ENCODE measurements around the gene HLA-E. TPM values are rescaled to one million over a fixed set of nuclear protein-coding genes. Genes with fewer than 3 reads are reported as not detected.
A peak's percentile ranks its signal among the peaks of the same experiment; 100 is the strongest.
"Not testable (repeated sequence)": the region's sequence is repeated elsewhere in the genome, so short reads cannot be mapped to it uniquely, and the experiment has no call there.

HLA-E gene
- total RNA-seq, 2 experiments from 2014 or later, result 757 to 767 TPM

DNA sequence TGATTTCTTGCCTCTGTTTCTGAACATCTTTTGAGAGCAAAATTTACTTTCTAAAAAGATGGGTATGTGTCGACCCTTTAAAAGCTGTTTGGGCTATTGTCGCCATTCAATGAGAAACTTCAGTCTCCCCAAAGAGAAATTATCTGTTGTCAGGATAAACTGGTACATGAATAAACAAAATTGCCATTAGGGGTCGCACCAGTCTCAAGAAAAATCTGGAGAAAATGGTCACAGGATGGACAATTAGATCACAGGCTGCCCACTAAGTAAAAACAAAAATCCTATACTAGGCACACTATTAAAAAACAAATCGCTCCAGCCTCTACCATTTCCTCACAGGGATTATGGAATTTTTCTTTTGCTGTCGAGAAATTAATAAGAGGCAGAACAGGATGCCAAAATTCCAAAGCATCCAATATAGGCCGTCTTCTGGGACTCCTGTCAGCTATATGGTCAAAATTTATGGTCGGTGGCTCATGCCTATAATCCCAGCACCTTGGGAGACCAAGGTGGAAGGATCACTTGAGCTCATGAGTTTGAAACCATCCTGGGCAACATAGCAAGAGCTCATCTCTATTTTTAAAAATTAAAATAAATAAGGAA is 5.5 kb upstream of the HLA-E start:
- no peaks in the 10 kb centered on the region for H3K9me3 Mint-ChIP-seq
- H3K36me3 Mint-ChIP-seq (ENCODE audit: low read depth), result no peaks in the 10 kb centered on the region
- H3K27ac Mint-ChIP-seq, result no peak overlapping the region
- H3K4me1 Mint-ChIP-seq, result peaks cover 35% of the 10 kb centered on the region
- H3K4me3 Mint-ChIP-seq, result no peak overlapping the region
- ChIA-PET CTCF (interaction anchor here (0.6 to 7.3 kb wide), 25 partner anchors 9 to 246 kb away, joined by 3 to 267 read pairs (median 5); partner anchors contain the start of genes ABCF1, DHX16 and PRR3), POLR2A (interaction anchor here (0.7 to 5.6 kb wide), 8 partner anchors 9 to 114 kb away, joined by 3 to 45 read pairs (median 4); partner anchors contain the start of gene PRR3)
- H3K27me3 Mint-ChIP-seq, result peaks cover 60% of the 10 kb centered on the region
- DNase-seq, result no peak

DNA sequence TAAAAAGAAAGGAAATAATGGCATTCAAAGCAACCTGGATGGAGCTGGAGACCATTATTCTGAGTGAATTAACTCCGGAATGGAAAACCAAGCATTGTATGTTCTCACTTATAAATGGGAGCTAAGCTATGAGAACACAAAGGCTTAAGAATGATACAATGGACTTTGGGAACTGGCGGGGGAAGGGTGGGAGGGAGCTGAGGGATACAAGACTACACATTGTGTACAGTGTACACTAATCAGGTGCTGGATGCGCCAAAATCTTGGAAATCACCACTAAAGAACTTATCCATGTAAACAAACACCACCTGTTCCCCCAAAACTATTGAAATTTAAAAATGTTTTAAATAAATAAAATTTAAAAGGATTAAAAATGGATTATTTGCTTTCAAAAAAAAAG is 4.1 kb upstream of the HLA-E start:
- H3K4me3 Mint-ChIP-seq, result no peak overlapping the region

DNA sequence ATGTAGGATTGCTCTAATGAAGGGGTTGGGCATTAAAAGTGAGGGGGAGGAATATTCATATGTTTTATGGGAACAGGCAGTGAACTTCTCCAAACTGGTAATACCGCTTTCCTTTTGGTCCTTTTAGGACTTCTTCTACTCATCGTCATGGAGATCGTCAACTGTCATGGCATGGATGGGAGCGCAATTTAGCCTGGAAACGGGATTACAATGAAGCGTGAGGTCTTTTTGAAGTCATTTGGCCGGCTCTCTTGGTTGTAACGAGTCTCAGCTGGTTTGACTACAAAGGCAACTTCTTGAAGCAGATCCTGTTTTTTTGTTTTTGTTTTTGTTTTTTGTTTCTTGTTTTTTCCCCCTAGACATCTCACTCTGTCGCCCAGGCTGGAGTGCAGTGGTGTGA is 1.4 kb upstream of the HLA-E start:
- Mint-ChIP-seq H3K4me3 (no peak overlapping the region), H3K4me1 (peaks cover 40% of the 10 kb centered on the region), H3K9me3 (no peaks in the 10 kb centered on the region), H3K27ac (peak overlapping the region; percentile 57), H3K36me3 (ENCODE audit: low read depth) (peaks cover 40% of the 10 kb centered on the region), H3K27me3 (peaks cover 27% of the 10 kb centered on the region)
- no peak for DNase-seq
- CTCF ChIA-PET, result interaction anchor here (1.0 to 2.6 kb wide), 3 partner anchors 54 to 127 kb away, joined by 3 to 19 read pairs (median 16); no protein-coding TSS in a partner anchor
- POLR2A ChIA-PET, result interaction anchor here (0.6 to 1.8 kb wide), 8 partner anchors 13 to 130 kb away, joined by 3 to 8 read pairs (median 4); partner anchors contain the start of gene MRPS18B

More for the DNA sequence above, 4.1 kb upstream of the HLA-E start:
- no peak for DNase-seq
- POLR2A ChIA-PET, result interaction anchor here (0.9 to 5.6 kb wide), 2 partner anchors 9 to 58 kb away, joined by 7 to 45 read pairs; no protein-coding TSS in a partner anchor
- CTCF ChIA-PET, result interaction anchor here (0.8 to 7.3 kb wide), 8 partner anchors 24 to 125 kb away, joined by 3 to 267 read pairs (median 4); no protein-coding TSS in a partner anchor
- no peak overlapping the region for H3K27ac Mint-ChIP-seq
- H3K36me3 Mint-ChIP-seq (ENCODE audit: low read depth), result peaks cover 13% of the 10 kb centered on the region
- peaks cover 49% of the 10 kb centered on the region for H3K27me3 Mint-ChIP-seq
- no peaks in the 10 kb centered on the region for H3K9me3 Mint-ChIP-seq
- peaks cover 38% of the 10 kb centered on the region for H3K4me1 Mint-ChIP-seq

DNA sequence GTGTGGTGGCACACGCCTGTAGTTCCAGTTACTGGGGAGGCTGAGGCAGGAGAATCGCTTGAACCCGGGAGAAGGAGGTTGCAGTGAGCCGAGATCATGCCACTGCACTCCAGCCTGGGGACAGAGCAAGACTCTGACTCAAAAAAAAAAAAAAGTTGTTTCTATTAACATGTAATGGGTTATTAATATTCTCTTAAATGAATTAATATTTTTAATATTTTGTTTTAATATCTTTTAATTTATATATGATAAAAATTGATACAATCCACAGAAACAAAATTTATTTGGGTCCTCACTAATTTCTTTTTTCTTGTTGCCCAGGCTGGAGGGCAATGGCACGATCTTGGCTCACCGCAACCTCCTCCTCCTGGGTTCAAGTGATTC is 620 bp upstream of the HLA-E start:
- Mint-ChIP-seq H3K4me3 (peak overlapping the region; percentile 100), H3K27ac (peak overlapping the region; percentile 98), H3K4me1 (peaks cover 43% of the 10 kb centered on the region), H3K36me3 (ENCODE audit: low read depth) (peaks cover 46% of the 10 kb centered on the region), H3K27me3 (peaks cover 20% of the 10 kb centered on the region)
- ChIA-PET POLR2A (interaction anchor here (1.8 kb wide), 1 partner anchor 25 kb away, joined by 6 read pairs; no protein-coding TSS in a partner anchor), CTCF (interaction anchor here (2.6 kb wide), 1 partner anchor 56 kb away, joined by 16 read pairs; no protein-coding TSS in a partner anchor)
- not testable (repeated sequence) for DNase-seq, H3K9me3 Mint-ChIP-seq

DNA sequence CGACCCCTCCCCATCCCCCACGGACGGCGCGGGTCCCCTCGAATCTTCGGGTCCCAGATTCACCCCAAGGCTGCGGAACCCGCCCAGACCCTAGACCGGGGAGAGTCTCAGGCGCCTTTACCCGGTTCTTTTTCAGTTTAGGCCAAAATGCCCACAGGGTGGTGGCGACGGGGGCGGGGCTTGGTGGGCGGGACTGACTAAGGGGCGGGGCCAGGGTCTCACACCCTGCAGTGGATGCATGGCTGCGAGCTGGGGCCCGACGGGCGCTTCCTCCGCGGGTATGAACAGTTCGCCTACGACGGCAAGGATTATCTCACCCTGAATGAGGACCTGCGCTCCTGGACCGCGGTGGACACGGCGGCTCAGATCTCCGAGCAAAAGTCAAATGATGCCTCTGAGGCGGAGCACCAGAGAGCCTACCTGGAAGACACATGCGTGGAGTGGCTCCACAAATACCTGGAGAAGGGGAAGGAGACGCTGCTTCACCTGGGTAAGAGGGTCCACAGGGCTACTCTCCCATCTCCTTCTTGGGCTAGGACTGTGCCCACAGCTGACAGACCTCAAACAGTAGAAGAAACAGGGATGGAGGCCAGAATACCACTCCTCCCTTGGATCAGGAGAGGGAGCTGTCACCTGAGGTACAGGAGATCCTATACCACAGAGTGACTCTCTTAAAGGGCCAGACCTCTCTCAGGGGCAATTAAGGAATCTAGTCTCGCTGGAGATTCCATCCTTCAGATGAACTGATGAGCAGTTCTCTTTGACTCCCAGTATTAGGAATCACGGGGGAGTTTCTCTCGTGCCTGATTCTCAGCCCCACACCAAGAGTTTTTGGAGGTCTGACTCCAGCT is 942 bp downstream of the HLA-E start:
- ChIA-PET POLR2A (interaction anchor here (0.7 to 8.6 kb wide), 16 partner anchors 8 to 189 kb away, joined by 3 to 290 read pairs (median 5); partner anchors contain the start of genes ABCF1, GNL1 and PRR3), CTCF (interaction anchor here (0.9 to 8.6 kb wide), 8 partner anchors 8 to 232 kb away, joined by 3 to 86 read pairs (median 4); no protein-coding TSS in a partner anchor)
- Mint-ChIP-seq H3K27ac (peak overlapping the region; percentile 98), H3K27me3 (peaks cover 13% of the 10 kb centered on the region), H3K4me3 (peak overlapping the region; percentile 100), H3K4me1 (peaks cover 57% of the 10 kb centered on the region), H3K9me3 (no peaks in the 10 kb centered on the region), H3K36me3 (ENCODE audit: low read depth) (peaks cover 57% of the 10 kb centered on the region)
- DNase-seq, result peak; percentile 86

DNA sequence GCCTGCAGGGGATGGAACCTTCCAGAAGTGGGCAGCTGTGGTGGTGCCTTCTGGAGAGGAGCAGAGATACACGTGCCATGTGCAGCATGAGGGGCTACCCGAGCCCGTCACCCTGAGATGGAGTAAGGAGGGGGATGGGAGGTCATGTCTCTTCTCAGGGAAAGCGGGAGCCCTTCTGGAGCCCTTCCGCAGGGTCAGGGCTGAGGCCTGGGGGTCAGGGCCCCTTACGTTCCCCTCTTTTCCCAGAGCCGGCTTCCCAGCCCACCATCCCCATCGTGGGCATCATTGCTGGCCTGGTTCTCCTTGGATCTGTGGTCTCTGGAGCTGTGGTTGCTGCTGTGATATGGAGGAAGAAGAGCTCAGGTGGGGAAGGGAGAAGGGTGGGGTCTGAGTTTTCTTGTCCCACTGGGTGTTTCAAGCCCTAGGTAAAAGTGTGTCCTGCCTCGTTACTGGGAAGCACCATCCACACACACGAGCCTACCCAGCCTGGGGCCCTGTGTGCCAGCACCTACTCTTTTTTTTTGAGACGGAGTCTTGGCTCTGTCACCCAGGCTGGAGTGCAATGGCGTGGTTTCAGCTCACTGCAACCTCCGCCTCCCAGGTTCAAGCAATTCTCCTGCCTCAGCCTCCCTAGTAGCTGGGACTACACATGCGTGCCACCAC is 2.1 kb downstream of the HLA-E start:
- H3K27ac Mint-ChIP-seq, result peak overlapping the region; percentile 98
- POLR2A ChIA-PET, result interaction anchor here (1.0 to 8.6 kb wide), 17 partner anchors 9 to 240 kb away, joined by 3 to 290 read pairs (median 7); partner anchors contain the start of genes GNL1, MDC1 and PRR3
- H3K36me3 Mint-ChIP-seq (ENCODE audit: low read depth), result peaks cover 57% of the 10 kb centered on the region
- peak overlapping the region; percentile 100 for H3K4me3 Mint-ChIP-seq
- not testable (repeated sequence) for H3K27me3 Mint-ChIP-seq, DNase-seq, H3K9me3 Mint-ChIP-seq
- CTCF ChIA-PET, result interaction anchor here (0.8 to 8.6 kb wide), 7 partner anchors 9 to 54 kb away, joined by 3 to 86 read pairs (median 10); no protein-coding TSS in a partner anchor
- H3K4me1 Mint-ChIP-seq, result peaks cover 68% of the 10 kb centered on the region

DNA sequence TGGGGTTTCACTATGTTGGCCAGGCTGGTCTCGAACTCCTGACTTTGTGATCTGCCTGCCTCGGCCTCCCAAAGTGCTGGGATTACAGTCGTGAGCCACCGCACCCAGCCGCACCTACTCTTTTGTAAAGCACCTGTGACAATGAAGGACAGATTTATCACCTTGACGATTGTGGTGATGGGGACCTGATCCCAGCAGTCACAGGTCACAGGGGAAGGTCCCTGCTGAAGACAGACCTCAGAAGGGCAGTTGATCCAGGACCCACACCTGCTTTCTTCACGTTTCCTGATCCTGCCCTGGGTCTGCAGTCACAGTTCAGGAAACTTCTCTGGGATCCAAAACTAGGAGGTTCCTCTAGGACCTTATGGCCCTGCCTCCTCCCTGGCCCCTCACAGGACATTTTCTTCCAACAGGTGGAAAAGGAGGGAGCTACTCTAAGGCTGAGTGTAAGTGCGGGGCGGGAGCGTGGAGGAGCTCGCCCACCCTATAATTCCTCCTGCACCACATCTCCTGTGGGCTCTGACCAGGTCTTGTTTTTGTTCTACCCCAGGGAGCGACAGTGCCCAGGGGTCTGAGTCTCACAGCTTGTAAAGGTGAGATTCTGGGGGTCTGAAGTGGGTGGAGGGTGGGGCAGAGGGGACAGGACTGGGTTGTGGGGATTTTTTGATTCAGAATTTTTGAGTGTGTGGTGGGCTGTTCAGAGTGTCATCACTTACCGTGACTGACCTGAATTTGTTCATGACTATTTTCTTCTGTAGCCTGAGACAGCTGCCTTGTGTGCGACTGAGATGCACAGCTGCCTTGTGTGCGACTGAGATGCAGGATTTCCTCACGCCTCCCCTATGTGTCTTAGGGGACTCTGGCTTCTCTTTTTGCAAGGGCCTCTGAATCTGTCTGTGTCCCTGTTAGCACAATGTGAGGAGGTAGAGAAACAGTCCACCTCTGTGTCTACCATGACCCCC is 3.0 kb downstream of the HLA-E start:
- no peak for DNase-seq
- ChIA-PET CTCF (interaction anchor here (0.8 to 8.6 kb wide), 10 partner anchors 8 to 238 kb away, joined by 3 to 86 read pairs (median 8); no protein-coding TSS in a partner anchor), POLR2A (interaction anchor here (0.7 to 8.6 kb wide), 20 partner anchors 8 to 239 kb away, joined by 3 to 290 read pairs (median 7); partner anchors contain the start of genes ABCF1, GNL1, MDC1 and PRR3)
- Mint-ChIP-seq H3K9me3 (no peaks in the 10 kb centered on the region), H3K4me3 (peak overlapping the region; percentile 100), H3K27ac (peak overlapping the region; percentile 98), H3K36me3 (ENCODE audit: low read depth) (peaks cover 57% of the 10 kb centered on the region), H3K4me1 (peaks cover 73% of the 10 kb centered on the region), H3K27me3 (no peaks in the 10 kb centered on the region)

DNA sequence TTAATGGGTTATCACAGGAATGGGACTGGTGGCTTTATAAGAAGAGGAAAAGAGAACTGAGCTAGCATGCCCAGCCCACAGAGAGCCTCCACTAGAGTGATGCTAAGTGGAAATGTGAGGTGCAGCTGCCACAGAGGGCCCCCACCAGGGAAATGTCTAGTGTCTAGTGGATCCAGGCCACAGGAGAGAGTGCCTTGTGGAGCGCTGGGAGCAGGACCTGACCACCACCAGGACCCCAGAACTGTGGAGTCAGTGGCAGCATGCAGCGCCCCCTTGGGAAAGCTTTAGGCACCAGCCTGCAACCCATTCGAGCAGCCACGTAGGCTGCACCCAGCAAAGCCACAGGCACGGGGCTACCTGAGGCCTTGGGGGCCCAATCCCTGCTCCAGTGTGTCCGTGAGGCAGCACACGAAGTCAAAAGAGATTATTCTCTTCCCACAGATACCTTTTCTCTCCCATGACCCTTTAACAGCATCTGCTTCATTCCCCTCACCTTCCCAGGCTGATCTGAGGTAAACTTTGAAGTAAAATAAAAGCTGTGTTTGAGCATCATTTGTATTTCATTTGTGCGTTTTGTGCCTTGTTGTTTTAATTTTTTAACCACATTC is 4.4 kb downstream of the HLA-E start:
- no peak for DNase-seq
- no peaks in the 10 kb centered on the region for H3K27me3 Mint-ChIP-seq

DNA sequence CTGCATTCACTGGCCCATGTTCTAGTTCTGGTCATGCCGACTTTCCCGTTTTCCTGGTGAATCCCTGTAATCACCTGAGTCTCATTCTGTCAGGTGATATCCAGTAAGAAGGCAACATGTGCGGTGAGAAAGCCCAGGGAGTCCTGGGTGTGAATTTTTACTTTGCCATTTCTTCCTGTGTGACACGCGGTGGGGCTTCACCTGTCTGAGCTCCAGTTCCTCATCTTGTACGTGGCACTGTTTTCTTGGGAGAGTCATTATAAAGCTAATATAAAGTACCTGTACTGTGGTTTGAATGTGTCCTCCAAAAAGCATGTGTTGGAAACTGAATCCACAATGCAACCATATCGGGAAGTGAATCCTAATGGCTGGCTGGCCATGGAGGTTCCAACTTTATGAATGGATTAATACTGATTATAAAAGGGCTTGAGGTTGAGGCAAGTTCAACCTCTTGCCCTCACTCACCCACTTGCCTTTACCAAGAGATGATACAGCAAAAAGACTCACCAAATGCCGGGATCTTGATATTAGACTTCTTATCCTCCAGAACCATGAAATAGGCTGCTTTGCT is 5.1 kb downstream of the HLA-E start:
- Mint-ChIP-seq H3K9me3 (no peaks in the 10 kb centered on the region), H3K36me3 (ENCODE audit: low read depth) (peaks cover 52% of the 10 kb centered on the region), H3K4me1 (peaks cover 64% of the 10 kb centered on the region), H3K27ac (peak overlapping the region; percentile 47), H3K27me3 (no peaks in the 10 kb centered on the region), H3K4me3 (peak overlapping the region; percentile 1)
- CTCF ChIA-PET, result interaction anchor here (0.7 to 8.6 kb wide), 11 partner anchors 9 to 236 kb away, joined by 3 to 86 read pairs (median 7); partner anchors contain the start of gene DHX16
- POLR2A ChIA-PET, result interaction anchor here (0.6 to 8.6 kb wide), 16 partner anchors 9 to 227 kb away, joined by 3 to 290 read pairs (median 9); partner anchors contain the start of genes ABCF1, GNL1 and PRR3
- DNase-seq, result no peak

More for the DNA sequence above, 4.4 kb downstream of the HLA-E start:
- POLR2A ChIA-PET, result interaction anchor here (0.6 to 8.6 kb wide), 19 partner anchors 8 to 228 kb away, joined by 3 to 290 read pairs (median 7); partner anchors contain the start of genes ABCF1, GNL1 and PRR3
- Mint-ChIP-seq H3K4me3 (peak overlapping the region; percentile 100), H3K4me1 (peaks cover 69% of the 10 kb centered on the region), H3K9me3 (no peaks in the 10 kb centered on the region), H3K36me3 (ENCODE audit: low read depth) (peaks cover 57% of the 10 kb centered on the region), H3K27ac (peak overlapping the region; percentile 47)
- CTCF ChIA-PET, result interaction anchor here (0.6 to 8.6 kb wide), 12 partner anchors 9 to 237 kb away, joined by 3 to 86 read pairs (median 7); partner anchors contain the start of gene DHX16

DNA sequence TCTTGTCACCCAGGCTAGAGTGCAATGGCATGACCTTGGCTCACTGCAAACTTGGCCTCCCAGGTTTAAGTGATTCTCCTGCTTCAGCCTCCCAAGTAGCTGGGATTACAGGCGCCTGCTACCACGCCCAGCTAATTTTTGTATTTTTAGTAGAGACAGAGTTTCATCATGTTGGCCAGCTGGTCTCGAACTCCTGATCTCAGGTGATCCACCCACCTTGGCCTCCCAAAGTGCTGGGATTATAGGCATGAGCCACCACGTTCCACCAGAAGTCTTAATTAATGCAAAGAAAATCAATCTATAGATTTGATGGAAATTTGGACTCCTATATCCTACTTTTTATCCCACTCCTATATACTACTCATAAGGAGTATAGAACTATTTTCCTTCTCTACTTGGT is 5.8 kb downstream of the HLA-E start:
- H3K27me3 Mint-ChIP-seq, H3K4me3 Mint-ChIP-seq, H3K9me3 Mint-ChIP-seq, DNase-seq: not testable (repeated sequence)
- H3K4me1 Mint-ChIP-seq, result peaks cover 65% of the 10 kb centered on the region
- ChIA-PET POLR2A (interaction anchor here (0.6 to 8.6 kb wide), 6 partner anchors 12 to 120 kb away, joined by 3 to 290 read pairs (median 36); partner anchors contain the start of genes GNL1 and PRR3), CTCF (interaction anchor here (0.6 to 8.6 kb wide), 5 partner anchors 11 to 50 kb away, joined by 4 to 86 read pairs (median 20); no protein-coding TSS in a partner anchor)
- H3K27ac Mint-ChIP-seq, result peak overlapping the region; percentile 25
- peaks cover 45% of the 10 kb centered on the region for H3K36me3 Mint-ChIP-seq (ENCODE audit: low read depth)
